ENCODE data around the gene SLC25A51.

Gene SLC25A51

GRCh38 chr9:37909326-37909725, 5.4 kb upstream of the SLC25A51 start:
- Histone ChIP-seq H3K36me3 (ENCODE audit: control insufficient read depth, insufficient read depth, low read length, severe bottlenecking) (no peaks in the 10 kb centered on the region), H3K27me3 (replicated peaks; ENCODE audit: control insufficient read depth, insufficient read depth, low read length) (no peaks in the 10 kb centered on the region), H3K4me3 (ENCODE audit: low read length) (no peak overlapping the region), H3K4me1 (ENCODE audit: control insufficient read depth, insufficient read depth, low read length) (peaks cover 20% of the 10 kb centered on the region), H3K9ac (ENCODE audit: low read length) (no peak overlapping the region), H3K9me3 (ENCODE audit: control insufficient read depth, low read length) (no peaks in the 10 kb centered on the region)
- no peak for DNase-seq (ENCODE audit: low read depth)

GRCh38 chr9:37908698-37909186, 4.8 kb upstream of the SLC25A51 start:
- Histone ChIP-seq H3K27me3 (replicated peaks; ENCODE audit: control insufficient read depth, insufficient read depth, low read length) (no peaks in the 10 kb centered on the region), H3K4me1 (ENCODE audit: control insufficient read depth, insufficient read depth, low read length) (peaks cover 20% of the 10 kb centered on the region), H3K9ac (ENCODE audit: low read length) (no peak overlapping the region), H3K4me3 (ENCODE audit: low read length) (no peak overlapping the region), H3K9me3 (ENCODE audit: control insufficient read depth, low read length) (no peaks in the 10 kb centered on the region), H3K36me3 (ENCODE audit: control insufficient read depth, insufficient read depth, low read length, severe bottlenecking) (no peaks in the 10 kb centered on the region)
- DNase-seq (ENCODE audit: low read depth): peak; percentile 84

- Histone ChIP-seq H3K4me3 (ENCODE audit: low read length) (no peak overlapping the region), H3K9ac (ENCODE audit: low read length) (no peak overlapping the region), H3K9me3 (ENCODE audit: control insufficient read depth, low read length) (no peaks in the 10 kb centered on the region), H3K36me3 (ENCODE audit: control insufficient read depth, insufficient read depth, low read length, severe bottlenecking) (no peaks in the 10 kb centered on the region), H3K4me1 (ENCODE audit: control insufficient read depth, insufficient read depth, low read length) (peaks cover 20% of the 10 kb centered on the region), H3K27me3 (replicated peaks; ENCODE audit: control insufficient read depth, insufficient read depth, low read length) (no peaks in the 10 kb centered on the region)
- no peak for DNase-seq (ENCODE audit: low read depth)
Observed at GRCh38 chr9:37908283-37908682, 4.4 kb upstream of the SLC25A51 start.

GRCh38 chr9:37906312-37907239, 2.6 kb upstream of the SLC25A51 start:
- no peak for DNase-seq (ENCODE audit: low read depth)
- H3K4me3 ChIP-seq (ENCODE audit: low read length): no peak overlapping the region
- H3K27me3 ChIP-seq (replicated peaks; ENCODE audit: control insufficient read depth, insufficient read depth, low read length): no peaks in the 10 kb centered on the region
- H3K9ac ChIP-seq (ENCODE audit: low read length): no peak overlapping the region
- H3K9me3 ChIP-seq (ENCODE audit: control insufficient read depth, low read length): no peaks in the 10 kb centered on the region
- no peaks in the 10 kb centered on the region for H3K36me3 ChIP-seq (ENCODE audit: control insufficient read depth, insufficient read depth, low read length, severe bottlenecking)
- peaks cover 32% of the 10 kb centered on the region for H3K4me1 ChIP-seq (ENCODE audit: control insufficient read depth, insufficient read depth, low read length)

- H3K9me3 ChIP-seq (ENCODE audit: control insufficient read depth, low read length): no peaks in the 10 kb centered on the region
- no peak overlapping the region for H3K4me3 ChIP-seq (ENCODE audit: low read length)
- peaks cover 35% of the 10 kb centered on the region for H3K4me1 ChIP-seq (ENCODE audit: control insufficient read depth, insufficient read depth, low read length)
- no peaks in the 10 kb centered on the region for H3K36me3 ChIP-seq (ENCODE audit: control insufficient read depth, insufficient read depth, low read length, severe bottlenecking)
- no peak overlapping the region for H3K9ac ChIP-seq (ENCODE audit: low read length)
- DNase-seq (ENCODE audit: low read depth): no peak
- no peaks in the 10 kb centered on the region for H3K27me3 ChIP-seq (replicated peaks; ENCODE audit: control insufficient read depth, insufficient read depth, low read length)
Observed at GRCh38 chr9:37905776-37906175, 1.8 kb upstream of the SLC25A51 start.

- H3K4me3 ChIP-seq (ENCODE audit: low read length): peak overlapping the region; percentile 100
- no peak for DNase-seq (ENCODE audit: low read depth)
- no peaks in the 10 kb centered on the region for H3K9me3 ChIP-seq (ENCODE audit: control insufficient read depth, low read length)
- peak overlapping the region; percentile 99 for H3K9ac ChIP-seq (ENCODE audit: low read length)
- no peaks in the 10 kb centered on the region for H3K27me3 ChIP-seq (replicated peaks; ENCODE audit: control insufficient read depth, insufficient read depth, low read length)
- peaks cover 7% of the 10 kb centered on the region for H3K36me3 ChIP-seq (ENCODE audit: control insufficient read depth, insufficient read depth, low read length, severe bottlenecking)
- H3K4me1 ChIP-seq (ENCODE audit: control insufficient read depth, insufficient read depth, low read length): peaks cover 37% of the 10 kb centered on the region
Observed at GRCh38 chr9:37905131-37905505, 1.2 kb upstream of the SLC25A51 start.

GRCh38 chr9:37904445-37905130, 661 bp upstream of the SLC25A51 start:
- DNase-seq (ENCODE audit: low read depth): no peak
- Histone ChIP-seq H3K36me3 (ENCODE audit: control insufficient read depth, insufficient read depth, low read length, severe bottlenecking) (peaks cover 12% of the 10 kb centered on the region), H3K9me3 (ENCODE audit: control insufficient read depth, low read length) (no peaks in the 10 kb centered on the region), H3K4me3 (ENCODE audit: low read length) (peak overlapping the region; percentile 100), H3K4me1 (ENCODE audit: control insufficient read depth, insufficient read depth, low read length) (peaks cover 37% of the 10 kb centered on the region), H3K27me3 (replicated peaks; ENCODE audit: control insufficient read depth, insufficient read depth, low read length) (no peaks in the 10 kb centered on the region), H3K9ac (ENCODE audit: low read length) (peak overlapping the region; percentile 99)

GRCh38 chr9:37902796-37903646, 906 bp downstream of the SLC25A51 start:
- H3K9ac ChIP-seq (ENCODE audit: low read length): peak overlapping the region; percentile 99
- H3K27me3 ChIP-seq (replicated peaks; ENCODE audit: control insufficient read depth, insufficient read depth, low read length): no peaks in the 10 kb centered on the region
- peaks cover 36% of the 10 kb centered on the region for H3K4me1 ChIP-seq (ENCODE audit: control insufficient read depth, insufficient read depth, low read length)
- peaks cover 20% of the 10 kb centered on the region for H3K36me3 ChIP-seq (ENCODE audit: control insufficient read depth, insufficient read depth, low read length, severe bottlenecking)
- DNase-seq (ENCODE audit: low read depth): peak; percentile 67
- no peaks in the 10 kb centered on the region for H3K9me3 ChIP-seq (ENCODE audit: control insufficient read depth, low read length)
- peak overlapping the region; percentile 100 for H3K4me3 ChIP-seq (ENCODE audit: low read length)

GRCh38 chr9:37902131-37902530, 1.8 kb downstream of the SLC25A51 start:
- H3K27me3 ChIP-seq (replicated peaks; ENCODE audit: control insufficient read depth, insufficient read depth, low read length): no peaks in the 10 kb centered on the region
- peaks cover 28% of the 10 kb centered on the region for H3K36me3 ChIP-seq (ENCODE audit: control insufficient read depth, insufficient read depth, low read length, severe bottlenecking)
- H3K9ac ChIP-seq (ENCODE audit: low read length): peak overlapping the region; percentile 99
- H3K4me1 ChIP-seq (ENCODE audit: control insufficient read depth, insufficient read depth, low read length): peaks cover 36% of the 10 kb centered on the region
- no peak for DNase-seq (ENCODE audit: low read depth)
- no peaks in the 10 kb centered on the region for H3K9me3 ChIP-seq (ENCODE audit: control insufficient read depth, low read length)
- H3K4me3 ChIP-seq (ENCODE audit: low read length): peak overlapping the region; percentile 100

- H3K9ac ChIP-seq (ENCODE audit: low read length): no peak overlapping the region
- peak overlapping the region; percentile 24 for H3K4me3 ChIP-seq (ENCODE audit: low read length)
- no peaks in the 10 kb centered on the region for H3K9me3 ChIP-seq (ENCODE audit: control insufficient read depth, low read length)
- no peaks in the 10 kb centered on the region for H3K27me3 ChIP-seq (replicated peaks; ENCODE audit: control insufficient read depth, insufficient read depth, low read length)
- peak; percentile 73 for DNase-seq (ENCODE audit: low read depth)
- peaks cover 27% of the 10 kb centered on the region for H3K4me1 ChIP-seq (ENCODE audit: control insufficient read depth, insufficient read depth, low read length)
- peaks cover 59% of the 10 kb centered on the region for H3K36me3 ChIP-seq (ENCODE audit: control insufficient read depth, insufficient read depth, low read length, severe bottlenecking)
Observed at GRCh38 chr9:37899041-37899440, 4.9 kb downstream of the SLC25A51 start.

- H3K27me3 ChIP-seq (replicated peaks; ENCODE audit: control insufficient read depth, insufficient read depth, low read length): no peaks in the 10 kb centered on the region
- peaks cover 26% of the 10 kb centered on the region for H3K4me1 ChIP-seq (ENCODE audit: control insufficient read depth, insufficient read depth, low read length)
- no peak for DNase-seq (ENCODE audit: low read depth)
- peaks cover 73% of the 10 kb centered on the region for H3K36me3 ChIP-seq (ENCODE audit: control insufficient read depth, insufficient read depth, low read length, severe bottlenecking)
- H3K4me3 ChIP-seq (ENCODE audit: low read length): no peak overlapping the region
- H3K9ac ChIP-seq (ENCODE audit: low read length): no peak overlapping the region
- no peaks in the 10 kb centered on the region for H3K9me3 ChIP-seq (ENCODE audit: control insufficient read depth, low read length)
Observed at GRCh38 chr9:37897665-37898064, 6.3 kb downstream of the SLC25A51 start.
